DND-41 (cell line): ENCODE measurements around the gene SLAMF1.
A peak's percentile ranks its signal among the peaks of the same experiment; 100 is the strongest.

Experiments used
- ATAC-seq: fragments of 200-7000 bp; cut with Tn5 transposase; 3 replicates; pipeline ENCODE4 v1.9.1; 2021; ENCODE audit warnings: low read depth; ENCODE audit not compliant: insufficient read depth
- DNase-seq: peaks from one replicate; pipeline ENCODE4 v3.0.0-alpha.2; 2020
- H2AFZ ChIP-seq: 2 replicates; pipeline ENCODE4 v1.6.0; 2012; ENCODE audit warnings: low read depth, low read length
- H3K27ac ChIP-seq: 2 replicates; pipeline ENCODE4 v1.5.1; 2012; ENCODE audit warnings: low read length, inconsistent platforms
- H3K27me3 ChIP-seq: fragments of 200-600 bp; sonication (generic); 2 replicates; pipeline ENCODE4 v1.6.0; 2012; ENCODE audit warnings: low read length, mild to moderate bottlenecking, inconsistent platforms; ENCODE audit not compliant: insufficient read depth, poor library complexity
- H3K36me3 ChIP-seq: 2 replicates; pipeline ENCODE4 v1.5.1; 2012; ENCODE audit warnings: low read length, inconsistent platforms; ENCODE audit not compliant: insufficient read depth
- H3K4me1 ChIP-seq: 2 replicates; pipeline ENCODE4 v1.5.1; 2012; ENCODE audit warnings: mild to moderate bottlenecking, low read length; ENCODE audit not compliant: insufficient read depth
- H3K4me2 ChIP-seq: 2 replicates; pipeline ENCODE4 v1.6.0; 2012; ENCODE audit warnings: mild to moderate bottlenecking, moderate library complexity, low read length, inconsistent platforms; ENCODE audit not compliant: insufficient read depth
- H3K4me3 ChIP-seq, 2 experiments: fragments of 200-600 bp in 1 of 2; shearing (Covaris generic) in 1 of 2; 2 replicates each; pipeline ENCODE4 v1.5.1; 2012 to 2016; ENCODE audit warnings: inconsistent platforms in 2 of 2, low read length in 2 of 2, mild to moderate bottlenecking in 2 of 2, low read depth in 1 of 2, moderate library complexity in 1 of 2
- H3K79me2 ChIP-seq: 2 replicates; pipeline ENCODE4 v1.6.0; 2012; ENCODE audit warnings: low read length, inconsistent platforms; ENCODE audit not compliant: insufficient read depth
- H3K9ac ChIP-seq: 2 replicates; pipeline ENCODE4 v1.6.0; 2012; ENCODE audit warnings: low read depth, mild to moderate bottlenecking, inconsistent platforms, low read length, moderate library complexity
- H3K9me3 ChIP-seq: 2 replicates; pipeline ENCODE4 v1.5.1; 2012; ENCODE audit warnings: low read length, moderate library complexity, mild to moderate bottlenecking, inconsistent platforms; ENCODE audit not compliant: insufficient read depth, severe bottlenecking
- H4K20me1 ChIP-seq: 2 replicates; pipeline ENCODE4 v1.6.0; 2012; ENCODE audit warnings: low read length; ENCODE audit not compliant: insufficient read depth
- CTCF ChIP-seq: IDR thresholded peaks from 2 replicates; pipeline ENCODE4 v1.5.1; 2012; ENCODE audit warnings: borderline replicate concordance, low read length, moderate library complexity, mild to moderate bottlenecking; ENCODE audit not compliant: poor library complexity, severe bottlenecking; ENCODE audit errors: extremely low read depth
- EZH2 ChIP-seq: IDR thresholded peaks from 3 replicates; pipeline ENCODE4 v1.6.1; 2012; ENCODE audit warnings: borderline replicate concordance, low read depth, mild to moderate bottlenecking, moderate library complexity, low read length, inconsistent platforms; ENCODE audit not compliant: severe bottlenecking

SLAMF1 gene

DNA sequence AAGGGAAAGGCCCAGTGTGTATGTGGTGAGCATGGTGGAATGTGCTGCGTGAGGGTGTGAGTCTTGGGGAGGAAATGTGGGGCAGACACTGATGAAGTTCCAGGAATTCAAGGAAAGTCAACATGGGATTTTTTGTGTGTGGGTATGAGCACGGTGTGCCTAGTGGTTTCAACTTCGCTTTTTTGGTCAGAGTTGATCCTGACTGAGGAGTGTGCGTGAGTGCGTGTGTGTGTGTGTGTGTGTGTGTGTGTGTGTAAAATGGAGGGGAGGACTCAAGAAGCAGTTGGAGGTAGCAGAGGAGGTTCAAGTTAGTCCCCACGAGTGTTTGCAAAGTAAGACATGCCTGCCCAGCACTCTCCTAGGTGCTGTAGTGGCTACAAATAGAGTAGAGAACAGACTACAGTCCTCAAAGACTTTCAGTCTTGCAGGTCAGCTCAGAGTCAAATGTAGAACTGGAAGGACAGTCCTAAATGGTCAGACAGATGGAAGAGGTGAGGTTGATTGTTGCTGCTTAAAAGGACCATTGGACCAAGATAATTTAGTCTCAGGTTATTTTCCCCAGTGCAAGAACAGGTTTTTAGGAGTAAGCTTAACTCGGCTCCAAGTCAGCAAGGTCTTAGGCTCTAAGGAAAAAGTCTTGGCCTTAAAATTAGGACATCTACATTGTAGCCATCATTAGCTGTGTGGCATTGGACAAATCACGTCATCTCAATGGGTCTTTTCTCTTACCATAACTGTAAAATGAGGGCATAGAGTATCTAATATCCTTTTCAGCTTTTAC lies 25.0 kb downstream of the SLAMF1 start:
- Histone ChIP-seq H3K9ac (no peak overlapping the region), H3K4me3 (no peak overlapping the region), H3K4me1 (peaks cover 63% of the 10 kb centered on the region), H2AFZ (peak overlapping the region; percentile 50; the same call in 1 of the 2 replicates), H3K27me3 (no peaks in the 10 kb centered on the region), H3K4me2 (no peak overlapping the region), H3K36me3 (no peaks in the 10 kb centered on the region), H3K9me3 (no peaks in the 10 kb centered on the region), H3K27ac (peak overlapping the region; percentile 57), H4K20me1 (no peaks in the 10 kb centered on the region), H3K79me2 (no peaks in the 10 kb centered on the region)
- TF ChIP-seq CTCF (no peak), EZH2 (no peak)
- ATAC-seq: 0 out of 3 replicates have a peak, but pooled peaks have one; percentile 15
- DNase-seq: peak; percentile 29

DNA sequence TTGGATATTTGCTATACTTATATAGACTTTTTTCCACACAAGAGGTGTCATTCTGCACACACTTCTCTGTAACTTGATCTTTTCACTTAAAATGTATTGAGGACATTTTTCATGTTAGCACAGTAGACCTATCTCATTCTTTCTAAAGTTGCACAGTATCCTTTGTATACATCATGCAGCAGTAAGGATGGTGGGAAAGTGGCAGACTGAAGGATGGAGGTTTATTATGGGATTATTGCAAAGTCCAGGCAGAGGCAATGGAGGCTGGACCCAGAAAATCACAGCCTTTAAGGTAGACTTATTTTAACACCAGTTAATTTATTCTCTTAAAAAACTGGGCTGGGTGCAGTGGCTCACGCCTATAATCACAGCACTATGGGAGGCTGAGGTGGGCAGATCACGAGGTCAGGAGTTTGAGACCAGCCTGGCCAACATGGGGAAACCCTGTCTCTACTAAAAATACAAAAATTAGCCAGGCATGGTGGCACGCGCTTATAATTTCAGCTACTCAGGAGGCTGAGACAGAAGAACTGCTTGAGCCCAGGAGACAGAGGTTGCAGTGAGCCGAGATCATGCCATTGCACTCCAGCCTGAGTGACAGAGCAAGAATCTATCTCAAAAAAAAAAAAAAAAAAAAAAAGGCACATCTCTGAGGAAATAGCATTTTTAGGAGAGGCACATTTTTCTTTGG lies 25.8 kb downstream of the SLAMF1 start:
- Histone ChIP-seq H3K27me3 (no peaks in the 10 kb centered on the region), H4K20me1 (no peaks in the 10 kb centered on the region), H3K9me3 (no peaks in the 10 kb centered on the region), H3K4me2 (no peak overlapping the region), H2AFZ (peak overlapping the region; percentile 50; the same call in 1 of the 2 replicates), H3K9ac (no peak overlapping the region), H3K4me1 (peaks cover 56% of the 10 kb centered on the region), H3K4me3 (no peak overlapping the region), H3K36me3 (no peaks in the 10 kb centered on the region), H3K79me2 (no peaks in the 10 kb centered on the region), H3K27ac (peak overlapping the region; percentile 57)
- TF ChIP-seq EZH2 (no peak), CTCF (no peak)
- ATAC-seq (no peak), DNase-seq (no peak)

- Histone ChIP-seq H3K4me3 (no peak overlapping the region), H2AFZ (no peak overlapping the region), H3K27ac (no peak overlapping the region), H3K79me2 (no peaks in the 10 kb centered on the region), H3K9ac (no peak overlapping the region), H3K36me3 (no peaks in the 10 kb centered on the region), H3K4me1 (peaks cover 44% of the 10 kb centered on the region), H4K20me1 (no peaks in the 10 kb centered on the region), H3K9me3 (no peaks in the 10 kb centered on the region), H3K4me2 (no peak overlapping the region), H3K27me3 (no peaks in the 10 kb centered on the region)
- ATAC-seq: no peak
- DNase-seq: no peak
- TF ChIP-seq CTCF (no peak), EZH2 (no peak)
Measured at GRCh38 chr1:160619742-160620277, 27.0 kb downstream of the SLAMF1 start.
